IPS DF 6.9 (cell line): ENCODE measurements around the gene ISCU.

ENCODE experiments used
- DNase-seq: peaks from one replicate; pipeline ENCODE4 v3.0.0-alpha.2; 2013; ENCODE audit warnings: low read depth, low spot score
- H3K27ac ChIP-seq: one replicate; pipeline ENCODE4 v1.5.1; 2013; ENCODE audit warnings: low read length, control low read depth
- H3K27me3 ChIP-seq: 2 replicates; pipeline ENCODE4 v1.6.1; 2013; ENCODE audit warnings: mild to moderate bottlenecking, low read length; ENCODE audit not compliant: control insufficient read depth, insufficient read depth
- H3K36me3 ChIP-seq: 2 replicates; pipeline ENCODE4 v1.6.1; 2013; ENCODE audit warnings: low read length; ENCODE audit not compliant: control insufficient read depth, insufficient read depth
- H3K4me1 ChIP-seq: 2 replicates; pipeline ENCODE4 v1.6.1; 2013; ENCODE audit warnings: low read length; ENCODE audit not compliant: control insufficient read depth, insufficient read depth
- H3K4me3 ChIP-seq: 2 replicates; pipeline ENCODE4 v1.5.1; 2013; ENCODE audit warnings: mild to moderate bottlenecking, low read length
- H3K9me3 ChIP-seq: 2 replicates; pipeline ENCODE4 v1.6.1; 2013; ENCODE audit warnings: low read length, inconsistent platforms; ENCODE audit not compliant: control insufficient read depth, insufficient read depth
- WGBS: extraction: QIAGEN DNeasy Blood & Tissue Kit; methylation state at CpG from one replicate; pipeline ENCODE4 v1.1.7; 2013; ENCODE audit warnings: mixed read lengths, missing lambda C conversion rate; ENCODE audit not compliant: insufficient read length, insufficient coverage; 5-methylcytosine and 5-hydroxymethylcytosine counted together

ISCU gene

DNA sequence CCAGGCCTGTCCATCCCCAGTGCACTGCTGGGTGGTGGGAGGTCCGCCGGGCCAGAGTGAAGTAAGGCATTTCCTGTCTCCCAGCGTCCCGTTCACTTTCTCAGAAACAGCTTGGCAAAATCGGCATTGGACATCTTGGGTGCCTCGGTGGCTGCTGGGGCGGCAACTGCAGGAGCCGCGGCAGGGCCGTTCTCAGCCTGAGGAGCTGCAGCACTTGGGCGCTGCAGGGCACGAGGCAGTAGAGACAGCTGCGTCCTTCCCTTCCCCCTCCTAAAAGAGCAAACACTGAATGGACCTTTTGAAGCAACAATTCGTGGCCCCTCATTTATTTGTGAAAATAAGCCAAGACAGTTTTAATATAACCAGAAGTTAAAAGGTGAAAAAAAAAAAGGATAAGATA is 39.0 kb upstream of the ISCU start:
- H3K27ac ChIP-seq = no peak overlapping the region
- WGBS = no CpG with 5 or more reads among the region's 14 CpGs
- no peaks in the 10 kb centered on the region for H3K9me3 ChIP-seq
- H3K36me3 ChIP-seq = peaks cover 74% of the 10 kb centered on the region
- no peak for DNase-seq
- H3K4me3 ChIP-seq = no peak overlapping the region
- H3K27me3 ChIP-seq = no peaks in the 10 kb centered on the region
- no peaks in the 10 kb centered on the region for H3K4me1 ChIP-seq

GRCh38 chr12:108525681-108526080 is 36.7 kb upstream of the ISCU start:
- H3K4me3 ChIP-seq = no peak overlapping the region
- H3K36me3 ChIP-seq = peaks cover 72% of the 10 kb centered on the region
- H3K4me1 ChIP-seq = no peaks in the 10 kb centered on the region
- no CpG with 5 or more reads among the region's 5 CpGs for WGBS
- no peak for DNase-seq
- H3K27ac ChIP-seq = no peak overlapping the region
- no peaks in the 10 kb centered on the region for H3K27me3 ChIP-seq
- no peaks in the 10 kb centered on the region for H3K9me3 ChIP-seq

- H3K4me1 ChIP-seq = no peaks in the 10 kb centered on the region
- WGBS = no CpG with 5 or more reads among the region's 10 CpGs
- no peaks in the 10 kb centered on the region for H3K27me3 ChIP-seq
- peaks cover 66% of the 10 kb centered on the region for H3K36me3 ChIP-seq
- no peak overlapping the region for H3K4me3 ChIP-seq
- no peak overlapping the region for H3K27ac ChIP-seq
- no peaks in the 10 kb centered on the region for H3K9me3 ChIP-seq
- DNase-seq = no peak
Measured at GRCh38 chr12:108526482-108527165, 35.8 kb upstream of the ISCU start.

DNA sequence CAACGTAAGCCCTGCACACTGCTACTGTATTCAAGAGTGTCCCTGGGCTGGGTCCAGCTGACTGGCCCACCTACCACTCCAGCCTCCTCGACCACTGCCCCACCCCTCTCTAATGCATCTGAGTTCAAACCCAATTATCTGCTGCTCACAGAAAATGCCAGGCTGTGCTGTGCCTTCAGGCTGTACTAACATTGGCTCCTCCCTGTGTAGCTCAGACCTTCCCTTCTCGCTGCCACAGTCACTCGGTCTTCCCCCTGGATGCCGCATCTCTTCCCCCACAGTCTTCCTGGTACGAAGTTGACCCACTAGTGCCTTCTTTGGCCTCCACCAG is 35.3 kb upstream of the ISCU start:
- Histone ChIP-seq H3K4me1 (no peaks in the 10 kb centered on the region), H3K27me3 (no peaks in the 10 kb centered on the region), H3K27ac (no peak overlapping the region), H3K4me3 (no peak overlapping the region), H3K9me3 (no peaks in the 10 kb centered on the region), H3K36me3 (peaks cover 67% of the 10 kb centered on the region)
- DNase-seq = no peak
- no CpG with 5 or more reads among the region's 6 CpGs for WGBS

DNA sequence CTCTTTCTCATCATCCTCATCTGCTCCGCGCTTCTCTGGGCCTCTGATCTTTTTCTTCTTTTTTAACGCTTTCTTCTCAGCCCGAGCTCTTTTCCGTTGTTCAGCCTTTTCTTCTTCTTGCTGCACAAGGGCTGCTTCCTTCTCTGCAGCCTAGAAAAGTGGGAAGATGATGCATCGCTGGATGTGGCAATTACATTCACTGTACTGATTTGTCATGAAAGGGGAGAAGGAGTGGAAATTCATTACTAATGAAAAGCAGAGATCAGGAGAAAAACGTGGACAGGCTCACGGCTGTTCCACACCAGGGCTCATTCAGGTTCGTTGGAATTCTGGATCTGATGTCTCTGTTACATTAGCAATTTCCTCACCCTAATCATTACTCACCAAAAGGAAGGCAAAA is 32.2 kb upstream of the ISCU start:
- H3K9me3 ChIP-seq = no peaks in the 10 kb centered on the region
- H3K36me3 ChIP-seq = peaks cover 48% of the 10 kb centered on the region
- 100% methylated on average over 2 of the region's 9 CpGs for WGBS
- no peak overlapping the region for H3K27ac ChIP-seq
- H3K4me3 ChIP-seq = no peak overlapping the region
- H3K4me1 ChIP-seq = no peaks in the 10 kb centered on the region
- no peaks in the 10 kb centered on the region for H3K27me3 ChIP-seq
- no peak for DNase-seq

- H3K4me3 ChIP-seq = no peak overlapping the region
- peaks cover 41% of the 10 kb centered on the region for H3K36me3 ChIP-seq
- no peaks in the 10 kb centered on the region for H3K4me1 ChIP-seq
- no CpG with 5 or more reads among the region's 15 CpGs for WGBS
- no peaks in the 10 kb centered on the region for H3K27me3 ChIP-seq
- no peaks in the 10 kb centered on the region for H3K9me3 ChIP-seq
- no peak overlapping the region for H3K27ac ChIP-seq
- DNase-seq = no peak
Measured at GRCh38 chr12:108531929-108532848, 30.2 kb upstream of the ISCU start.

- no peak for DNase-seq
- Histone ChIP-seq H3K27me3 (no peaks in the 10 kb centered on the region), H3K36me3 (peaks cover 15% of the 10 kb centered on the region; the same call in 1 of the 2 replicates), H3K27ac (no peak overlapping the region), H3K4me3 (no peak overlapping the region), H3K4me1 (no peaks in the 10 kb centered on the region), H3K9me3 (no peaks in the 10 kb centered on the region)
- WGBS = no CpG with 5 or more reads among the region's 6 CpGs
Measured at GRCh38 chr12:108538146-108538545, 24.2 kb upstream of the ISCU start.

GRCh38 chr12:108538616-108539195 is 23.7 kb upstream of the ISCU start:
- Histone ChIP-seq H3K27me3 (no peaks in the 10 kb centered on the region), H3K4me1 (no peaks in the 10 kb centered on the region), H3K27ac (no peak overlapping the region), H3K4me3 (no peak overlapping the region), H3K9me3 (no peaks in the 10 kb centered on the region), H3K36me3 (peaks cover 17% of the 10 kb centered on the region; the same call in 1 of the 2 replicates)
- WGBS = no CpG with 5 or more reads among the region's 10 CpGs
- DNase-seq = no peak

- no CpG with 5 or more reads among the region's 4 CpGs for WGBS
- no peaks in the 10 kb centered on the region for H3K4me1 ChIP-seq
- H3K4me3 ChIP-seq = no peak overlapping the region
- peaks cover 12% of the 10 kb centered on the region; the same call in 1 of the 2 replicates for H3K36me3 ChIP-seq
- no peaks in the 10 kb centered on the region for H3K9me3 ChIP-seq
- H3K27me3 ChIP-seq = no peaks in the 10 kb centered on the region
- DNase-seq = no peak
- H3K27ac ChIP-seq = no peak overlapping the region
Measured at GRCh38 chr12:108542320-108542719, 20.1 kb upstream of the ISCU start.

- no peaks in the 10 kb centered on the region for H3K27me3 ChIP-seq
- whole genome bisulfite sequencing = no CpG with 5 or more reads among the region's 3 CpGs
- H3K4me3 ChIP-seq = no peak overlapping the region
- peaks cover 17% of the 10 kb centered on the region; the same call in 1 of the 2 replicates for H3K36me3 ChIP-seq
- H3K9me3 ChIP-seq = no peaks in the 10 kb centered on the region
- no peak overlapping the region for H3K27ac ChIP-seq
- H3K4me1 ChIP-seq = no peaks in the 10 kb centered on the region
- no peak for DNase-seq
Measured at GRCh38 chr12:108543652-108544051, 18.7 kb upstream of the ISCU start.
